GM18520 (cell line): ENCODE measurements around the gene SPDYE18.
"Not testable (repeated sequence)": the region's sequence is repeated elsewhere in the genome, so short reads cannot be mapped to it uniquely, and the experiment has no call there.

ENCODE experiments used
- ATAC-seq: cut with Tn5 transposase; IDR thresholded peaks from one replicate; pipeline ENCODE4 v1.9.1; 2021; ENCODE audit not compliant: unreplicated experiment

Gene SPDYE18, protein sequence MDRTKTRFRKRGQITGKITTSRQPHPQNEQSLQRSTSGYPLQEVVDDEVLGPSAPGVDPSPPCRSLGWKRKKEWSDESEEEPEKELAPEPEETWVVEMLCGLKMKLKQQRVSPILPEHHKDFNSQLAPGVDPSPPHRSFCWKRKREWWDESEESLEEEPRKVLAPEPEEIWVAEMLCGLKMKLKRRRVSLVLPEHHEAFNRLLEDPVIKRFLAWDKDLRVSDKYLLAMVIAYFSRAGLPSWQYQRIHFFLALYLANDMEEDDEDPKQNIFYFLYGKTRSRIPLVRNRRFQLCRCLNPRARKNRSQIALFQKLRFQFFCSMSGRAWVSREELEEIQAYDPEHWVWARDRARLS

GRCh38 chr7:77062557-77062956 is at the start of gene SPDYE18:
SPDYE18 (minus strand) TSS chr7:77062558; CDS start chr7:77060512, 2,046 bp downstream.
- not testable (repeated sequence) for ATAC-seq

DNA sequence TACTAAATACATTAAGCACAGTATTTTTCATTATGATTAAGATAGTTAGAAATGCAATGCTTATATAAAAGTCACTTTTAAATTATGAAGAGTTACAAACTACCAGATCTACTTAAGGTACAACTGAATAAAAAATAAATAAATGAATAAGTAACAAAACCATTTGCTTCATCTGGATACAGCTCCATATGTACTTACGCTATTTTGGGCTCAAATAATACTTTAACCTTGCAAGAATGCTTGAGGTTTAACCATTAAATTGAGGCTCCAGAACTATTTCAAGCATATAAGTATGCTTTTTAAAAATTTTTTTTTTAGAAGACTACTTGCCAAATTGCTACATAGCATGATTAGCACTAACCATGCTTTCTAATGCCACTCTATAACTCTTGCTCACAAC is 46.0 kb upstream of the SPDYE18 start:
- not testable (repeated sequence) for ATAC-seq

GRCh38 chr7:77107659-77108058 is 45.3 kb upstream of the SPDYE18 start:
- ATAC-seq: not testable (repeated sequence)

DNA sequence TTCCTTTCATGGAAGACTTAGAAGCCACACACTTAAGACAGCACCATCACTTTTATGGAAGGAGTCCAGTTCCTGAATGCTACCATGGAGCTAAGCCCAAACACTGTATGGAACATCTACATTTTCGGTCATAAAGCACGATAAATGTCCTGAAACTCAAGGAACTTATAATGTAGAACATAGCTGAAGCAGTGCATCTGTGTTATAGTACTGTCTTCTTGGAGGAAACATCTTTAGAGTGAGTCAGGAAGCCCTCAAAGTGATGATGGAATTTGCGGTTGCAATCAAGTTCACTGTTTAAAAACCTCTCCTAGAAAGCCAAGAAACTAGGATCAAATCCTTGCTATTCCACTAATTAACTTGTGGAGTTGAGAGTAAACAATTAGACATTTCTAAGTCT is 43.5 kb upstream of the SPDYE18 start:
- ATAC-seq: not testable (repeated sequence)

DNA sequence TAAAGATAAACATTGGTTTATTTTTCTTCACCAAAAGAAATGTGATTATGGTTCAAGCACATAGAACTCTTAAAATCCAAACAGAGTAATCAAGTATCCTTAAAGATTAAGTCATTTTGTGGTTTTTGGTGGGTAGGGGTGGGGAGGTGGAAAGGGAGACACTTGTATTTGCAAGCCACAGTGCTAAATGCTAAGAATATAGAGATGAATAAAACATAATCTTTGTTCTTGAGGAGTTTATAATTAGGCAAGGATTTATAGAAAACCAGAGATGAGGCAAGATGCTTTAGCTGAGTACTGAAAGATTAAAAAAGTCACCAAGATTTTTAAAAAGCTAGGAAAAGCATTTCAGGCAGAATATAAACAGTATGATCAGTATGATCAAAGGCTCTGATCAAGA is 40.3 kb upstream of the SPDYE18 start:
- not testable (repeated sequence) for ATAC-seq

GRCh38 chr7:77101187-77101586 is 38.8 kb upstream of the SPDYE18 start:
- not testable (repeated sequence) for ATAC-seq

GRCh38 chr7:77100501-77100900 is 38.1 kb upstream of the SPDYE18 start:
- not testable (repeated sequence) for ATAC-seq

DNA sequence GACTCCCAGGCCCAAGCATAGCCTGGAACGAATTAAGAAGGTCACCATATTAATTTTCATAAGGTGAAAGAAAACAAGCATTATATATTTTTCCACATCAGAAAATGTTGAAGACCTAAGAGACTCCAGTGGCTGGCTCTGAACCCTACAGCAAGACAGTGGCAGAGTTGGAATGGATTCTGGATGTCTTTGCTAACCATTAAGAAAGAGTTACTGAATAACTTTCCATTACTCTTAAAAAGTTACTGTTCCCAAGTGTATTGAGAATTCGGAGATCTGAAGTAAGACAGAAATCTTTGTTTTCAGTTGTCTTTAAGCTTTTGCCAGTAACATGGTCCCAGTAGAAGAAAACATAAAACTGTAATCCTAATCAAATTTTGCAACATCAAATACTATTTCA is 29.9 kb upstream of the SPDYE18 start:
- ATAC-seq: not testable (repeated sequence)

GRCh38 chr7:77082192-77082591 is 19.8 kb upstream of the SPDYE18 start:
- ATAC-seq: not testable (repeated sequence)

DNA sequence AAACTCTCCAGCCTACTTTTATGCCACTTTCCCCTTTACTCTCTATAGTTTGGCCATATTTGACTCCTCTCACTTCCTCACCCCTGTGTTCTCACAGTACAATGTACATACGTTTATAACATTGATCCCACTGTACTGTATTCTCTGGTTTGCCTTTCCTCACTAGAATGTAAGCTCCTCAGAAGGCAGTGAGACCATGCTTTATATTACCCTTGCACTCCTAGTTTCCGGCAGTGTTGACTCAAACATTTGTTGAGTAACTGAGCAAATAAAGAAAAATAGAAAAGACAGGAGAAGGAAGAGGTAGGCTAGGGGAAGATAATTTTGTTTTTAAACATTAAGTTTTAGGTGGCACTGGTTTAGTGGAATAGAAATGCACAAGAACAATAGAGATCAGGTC is 17.9 kb upstream of the SPDYE18 start:
- ATAC-seq: not testable (repeated sequence)

DNA sequence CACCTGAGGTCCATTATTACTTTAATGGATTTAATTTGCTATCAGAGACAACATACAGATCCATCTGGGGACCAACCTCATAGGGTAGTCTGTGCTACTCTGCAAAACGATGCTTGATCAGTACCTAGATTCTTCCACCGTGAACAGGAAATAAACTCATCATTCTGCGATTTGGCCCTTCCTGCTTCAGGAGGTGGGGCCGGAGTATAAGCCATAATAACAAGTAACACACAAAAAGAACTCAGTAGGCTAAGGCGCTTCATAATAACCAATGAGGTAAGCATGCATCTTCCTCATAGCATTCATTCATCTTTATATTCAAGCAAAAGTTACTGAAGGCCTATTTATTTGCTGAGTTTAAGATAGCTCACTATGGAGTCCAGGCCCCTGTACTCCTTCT is 17.3 kb upstream of the SPDYE18 start:
- ATAC-seq: not testable (repeated sequence)

DNA sequence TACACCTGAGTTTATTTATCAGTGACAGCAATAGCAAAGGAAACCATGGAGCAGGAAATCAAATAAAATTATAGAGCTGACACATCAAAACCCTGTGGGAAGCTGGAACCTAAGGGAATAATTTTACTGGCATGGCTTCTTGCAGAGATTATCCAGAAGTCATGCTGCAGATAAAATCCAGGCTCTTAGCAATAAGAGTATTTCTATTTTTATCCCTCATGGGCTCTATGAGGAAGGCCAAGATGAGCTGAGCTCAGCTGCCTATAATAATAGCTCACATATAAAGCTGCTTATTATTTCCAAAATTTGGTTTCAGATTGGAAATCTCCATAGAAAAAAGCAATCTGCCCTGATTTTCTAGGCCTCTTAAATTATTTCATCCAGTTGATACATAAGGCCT is 16.8 kb upstream of the SPDYE18 start:
- not testable (repeated sequence) for ATAC-seq

- not testable (repeated sequence) for ATAC-seq
Measured at GRCh38 chr7:77077060-77077459, 14.7 kb upstream of the SPDYE18 start.

DNA sequence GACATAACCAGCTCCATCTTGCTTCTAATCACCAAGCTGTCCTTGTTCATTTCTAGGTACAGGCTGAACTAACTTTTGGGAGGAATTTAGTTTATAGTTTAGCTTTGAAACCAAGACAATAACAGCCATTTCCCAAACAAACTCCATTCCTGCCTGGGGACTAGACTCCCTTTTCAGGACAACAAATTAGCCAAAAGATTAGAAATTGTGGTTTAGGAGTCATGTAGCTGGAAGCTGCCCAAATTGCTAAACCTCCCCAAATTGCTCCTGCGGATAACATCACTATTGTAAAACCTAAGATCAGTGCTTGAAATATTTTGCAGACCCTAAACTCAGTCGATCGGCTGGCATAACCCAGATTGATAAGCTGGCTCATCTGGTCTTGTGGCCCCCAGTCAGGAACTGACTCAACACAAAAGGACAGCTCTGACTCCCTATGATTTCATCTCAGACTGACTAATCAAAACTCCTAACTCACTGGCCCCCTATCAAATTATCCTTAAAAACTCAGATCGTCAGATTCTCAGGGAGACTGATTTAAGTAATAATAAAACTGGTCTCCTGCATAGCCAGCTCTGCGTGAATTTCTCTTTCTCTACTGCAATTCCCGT is 12.5 kb upstream of the SPDYE18 start:
- not testable (repeated sequence) for ATAC-seq

GRCh38 chr7:77071108-77071507 is 8.8 kb upstream of the SPDYE18 start:
- ATAC-seq: not testable (repeated sequence)

DNA sequence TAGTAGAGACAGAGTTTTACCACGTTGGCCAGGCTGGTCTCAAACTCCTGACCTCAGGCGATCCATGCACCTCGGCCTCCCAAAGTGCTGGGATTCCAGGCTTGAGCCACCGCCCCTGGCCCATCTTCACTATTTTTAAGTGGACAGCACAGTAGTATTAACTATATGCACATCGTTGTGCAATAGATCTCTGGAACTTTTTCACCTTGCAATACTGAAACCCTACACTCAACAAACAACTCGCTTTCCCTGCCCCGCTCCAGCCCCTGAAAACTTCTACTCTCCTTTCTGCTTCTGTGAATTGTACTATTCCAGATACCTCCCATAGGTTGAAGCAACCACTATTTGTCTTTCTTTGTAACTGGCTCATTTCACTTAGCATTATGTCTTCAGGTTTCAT is 3.5 kb upstream of the SPDYE18 start:
- ATAC-seq: not testable (repeated sequence)

- ATAC-seq: not testable (repeated sequence)
Measured at GRCh38 chr7:77063732-77064131, 1.4 kb upstream of the SPDYE18 start.

- ATAC-seq: not testable (repeated sequence)
Measured at GRCh38 chr7:77032261-77032660, 30.1 kb downstream of the SPDYE18 start, which contains the start of gene SPDYE17. SPDYE17 (minus strand) TSS chr7:77032361; CDS start chr7:77030570, 1,791 bp downstream.

DNA sequence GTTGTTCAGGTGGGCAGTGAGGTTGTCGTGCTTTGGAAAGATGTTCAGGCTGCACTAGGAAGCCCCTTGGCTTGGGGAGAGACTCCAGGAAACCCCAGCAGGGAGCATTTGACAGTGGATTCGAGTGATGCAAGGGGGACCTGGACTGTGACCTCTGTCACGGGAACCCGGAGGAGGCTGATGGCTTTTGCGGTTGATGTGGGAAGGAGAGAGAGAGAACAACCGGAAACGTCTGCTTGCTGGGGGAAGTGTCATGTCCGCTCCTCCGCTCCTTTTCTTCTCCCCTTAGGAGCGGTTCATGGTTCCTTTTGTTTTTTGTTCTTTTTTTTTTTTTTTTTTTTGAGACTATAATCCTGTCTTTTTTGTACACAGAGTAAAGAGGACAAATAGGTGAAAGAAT is 36.0 kb downstream of the SPDYE18 start:
- ATAC-seq: not testable (repeated sequence)

- not testable (repeated sequence) for ATAC-seq
Measured at GRCh38 chr7:77010074-77010680, 52.2 kb downstream of the SPDYE18 start.

GRCh38 chr7:77008000-77008399 is 54.4 kb downstream of the SPDYE18 start:
- ATAC-seq: not testable (repeated sequence)
